Panc1 (cell line): ENCODE measurements around the gene AJUBA. TPM values are rescaled to one million over a fixed set of nuclear protein-coding genes. Genes with fewer than 3 reads are reported as not detected.

ENCODE experiments used
- ATAC-seq: fragments of 200-7000 bp; cut with Tn5 transposase; 2 replicates; pipeline ENCODE4 v1.9.1; 2020; ENCODE audit warnings: mild to moderate bottlenecking, moderate library complexity
- Bru-seq: library from RNA; stranded (reverse); fragments of 400-500 nt; gene quantifications from one replicate; lab custom pipeline; 2021; lab: Mats Ljungman, UMichigan
- BruChase-seq, 2 experiments: library from RNA; stranded (reverse); fragments of 400-500 nt; gene quantifications; one replicate each; lab custom pipeline; 2021; lab: Mats Ljungman, UMichigan
- BruUV-seq: library from RNA; stranded (reverse); fragments of 400-500 nt; replicated peaks from 2 replicates; lab custom pipeline; 2021; lab: Mats Ljungman, UMichigan
- CTCF ChIA-PET: fragments of 300-600 bp; sonication (Branson Sonifier 250); formaldehyde crosslinking; loops from one replicate; lab custom pipeline; 2022; ENCODE audit warnings: antibody characterized with exemption; lab: Charles Lee
- POLR2A ChIA-PET: fragments of 300-600 bp; sonication (Branson Sonifier 250); formaldehyde crosslinking; loops from one replicate; lab custom pipeline; 2022; ENCODE audit warnings: antibody characterized with exemption; lab: Charles Lee
- DNase-seq: peaks from one replicate; pipeline ENCODE4 v3.0.0-alpha.2; 2010; ENCODE audit warnings: low read depth, low spot score
- H3K27ac ChIP-seq: 2 replicates; pipeline ENCODE4 v1.5.1; 2011; ENCODE audit warnings: mild to moderate bottlenecking, low read length, inconsistent platforms
- H3K27me3 ChIP-seq: fragments of 200-500 bp; sonication (Bioruptor generic); 2 replicates; pipeline ENCODE4 v1.6.0; 2014; ENCODE audit warnings: low read length, inconsistent platforms; ENCODE audit not compliant: control insufficient read depth, insufficient read depth
- H3K36me3 ChIP-seq: fragments of 200-500 bp; sonication (Bioruptor generic); 2 replicates; pipeline ENCODE4 v1.5.1; 2014; ENCODE audit warnings: inconsistent platforms, mild to moderate bottlenecking, low read length, moderate library complexity; ENCODE audit not compliant: control insufficient read depth, insufficient read depth
- H3K4me1 ChIP-seq: 2 replicates; pipeline ENCODE4 v1.5.1; 2011; ENCODE audit warnings: inconsistent platforms, mild to moderate bottlenecking, low read length, moderate library complexity; ENCODE audit not compliant: control insufficient read depth, insufficient read depth
- H3K4me3 ChIP-seq, 2 experiments: 2 replicates each; pipeline ENCODE4 v1.5.1; 2011 to 2012; ENCODE audit warnings: low read depth in 2 of 2, low read length in 2 of 2, mild to moderate bottlenecking in 2 of 2, inconsistent platforms in 1 of 2, moderate library complexity in 1 of 2
- H3K9me3 ChIP-seq: fragments of 200-500 bp; sonication (Bioruptor generic); 2 replicates; pipeline ENCODE4 v1.5.1; 2014; ENCODE audit warnings: low read depth, mild to moderate bottlenecking, inconsistent platforms, low read length, moderate library complexity; ENCODE audit not compliant: control insufficient read depth, insufficient read depth
- POLR2AphosphoS5 ChIP-seq: IDR thresholded peaks from 2 replicates; pipeline ENCODE4 v1.6.1; 2012; ENCODE audit warnings: mild to moderate bottlenecking, low read depth, low read length, moderate library complexity
- SIN3A ChIP-seq: IDR thresholded peaks from 2 replicates; pipeline ENCODE4 v1.6.1; 2012; ENCODE audit warnings: low read depth, mild to moderate bottlenecking, low read length, moderate library complexity, borderline replicate concordance; ENCODE audit not compliant: insufficient read depth
- TCF7L2 ChIP-seq: IDR thresholded peaks from 2 replicates; pipeline ENCODE4 v1.6.1; 2011; ENCODE audit warnings: mild to moderate bottlenecking, low read depth, low read length, inconsistent platforms
- in situ Hi-C: cut with HindIII; loops from 2 replicates; pipeline ENCODE4 v1.10.0; 2016; ENCODE audit warnings: low sequenced_read_pairs, low pct_unique_long_range_greater_than_20kb
- intact Hi-C: fragments of 100-400 bp; cut with micrococcal nuclease; formaldehyde crosslinking; loops from one replicate; pipeline ENCODE4 v1.10.0; 2022; ENCODE audit not compliant: unreplicated experiment
- long read RNA-seq: library from polyadenylated mRNA; unstranded; transcript quantifications from one replicate; pipeline ENCODE4 v2.0.0, GENCODE V29; 2021; ENCODE audit not compliant: unreplicated experiment
- polyA plus RNA-seq: library from polyadenylated mRNA; unstranded; fragments of >200 nt; gene quantifications from one replicate; pipeline ENCODE4 v1.2.1, GENCODE V29; 2012; ENCODE audit warnings: missing spikeins; ENCODE audit not compliant: insufficient read length
- total RNA-seq: library from RNA; stranded (reverse); gene quantifications from one replicate; pipeline ENCODE4 v1.2.1, GENCODE V29; 2021; ENCODE audit not compliant: unreplicated experiment
- TF ChIP-seq, protein P1 (sequence below): fragments of 450-650 bp; IDR thresholded peaks from 2 replicates; pipeline ENCODE4 v1.5.1; 2017; ENCODE audit warnings: mild to moderate bottlenecking
- TF ChIP-seq, protein P2 (sequence below), 2 experiments: IDR thresholded peaks; 2 replicates each; pipeline ENCODE4 v1.6.1; 2011 to 2012; ENCODE audit warnings: low read depth in 2 of 2, control low read depth in 1 of 2, low read length in 1 of 2, mild to moderate bottlenecking in 1 of 2, moderate library complexity in 1 of 2; ENCODE audit not compliant: insufficient read depth in 1 of 2

AJUBA gene
- total RNA-seq (50.2 TPM), Bru-seq, nascent RNA (percentile 86 among the genes with signal in this experiment), BruChase-seq, experiment 1, labeled RNA remaining after a 2-hour chase (percentile 99 among the genes with signal in this experiment), BruChase-seq, experiment 2, labeled RNA remaining after a 6-hour chase (percentile 97 among the genes with signal in this experiment)
- 22.9 TPM for polyA plus RNA-seq
- long read RNA-seq, full-length matches to known transcripts, result 68 of 107 reads
- long read RNA-seq, partial matches to known transcripts, result 10 of 107 reads
- long read RNA-seq, other reads (novel, unspliced or antisense), result 29 of 107 reads

- H3K4me1 ChIP-seq, result peaks cover 12% of the 10 kb centered on the region
- ATAC-seq (peak; percentile 72), DNase-seq (no peak)
- in situ Hi-C loops (no loop called here), intact Hi-C loops (no loop called here)
- no peaks in the 10 kb centered on the region for H3K9me3 ChIP-seq
- no peaks in the 10 kb centered on the region for H3K27me3 ChIP-seq
- CTCF ChIA-PET, result interaction anchor here (0.7 to 1.4 kb wide), 5 partner anchors 9 to 77 kb away, joined by 3 to 5 read pairs (median 3); partner anchors contain the start of genes HAUS4 and PRMT5
- no peaks in the 10 kb centered on the region; the same call in 1 of the 2 replicates for H3K36me3 ChIP-seq
- peak within 1 kb of the TSS; percentile 66 to 76 for H3K4me3 ChIP-seq
- no TSS peak for BruUV-seq
- H3K27ac ChIP-seq, result peak within 1 kb of the TSS; percentile 94
- POLR2A ChIA-PET, result no interaction called here
- TF ChIP-seq TCF7L2, result no peak
- peak; percentile 80; the same call in 1 of the 2 replicates for TF ChIP-seq SIN3A
Measured at GRCh38 chr14:22982477-22983245, at the start of gene AJUBA. Gene AJUBA, minus strand, starts transcription at chr14:22982551. Its CDS starts 285 bp downstream, at chr14:22982266.

DNA sequence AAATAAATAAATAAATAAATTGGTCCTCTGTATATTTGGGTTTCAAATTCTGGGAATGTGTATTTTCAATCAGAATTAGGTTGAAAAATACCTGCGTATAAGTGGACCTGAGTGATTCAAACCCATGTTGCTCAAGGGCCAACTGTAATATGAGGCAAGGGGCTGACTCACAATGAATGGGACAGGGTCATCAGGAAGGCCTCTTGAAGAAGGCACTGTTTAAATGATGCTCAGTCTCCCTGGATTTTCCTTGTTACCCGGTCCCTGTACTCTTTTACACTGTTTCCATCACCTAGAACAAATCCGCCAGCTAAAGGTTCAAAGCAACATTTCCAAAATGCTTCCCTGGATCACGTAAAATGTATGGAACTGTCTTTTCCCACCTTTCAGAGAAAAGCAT lies 48.6 kb upstream of the AJUBA start:
- POLR2A ChIA-PET, result interaction anchor here (0.7 kb wide), 1 partner anchor 89 kb away, joined by 4 read pairs; no protein-coding TSS in a partner anchor
- in situ Hi-C loops, result no loop called here
- H3K36me3 ChIP-seq, result peaks cover 8% of the 10 kb centered on the region

More for the DNA sequence above, 48.6 kb upstream of the AJUBA start:
- TF ChIP-seq POLR2AphosphoS5 (no peak), TCF7L2 (no peak), SIN3A (no peak)
- TF ChIP-seq, protein P1, sequence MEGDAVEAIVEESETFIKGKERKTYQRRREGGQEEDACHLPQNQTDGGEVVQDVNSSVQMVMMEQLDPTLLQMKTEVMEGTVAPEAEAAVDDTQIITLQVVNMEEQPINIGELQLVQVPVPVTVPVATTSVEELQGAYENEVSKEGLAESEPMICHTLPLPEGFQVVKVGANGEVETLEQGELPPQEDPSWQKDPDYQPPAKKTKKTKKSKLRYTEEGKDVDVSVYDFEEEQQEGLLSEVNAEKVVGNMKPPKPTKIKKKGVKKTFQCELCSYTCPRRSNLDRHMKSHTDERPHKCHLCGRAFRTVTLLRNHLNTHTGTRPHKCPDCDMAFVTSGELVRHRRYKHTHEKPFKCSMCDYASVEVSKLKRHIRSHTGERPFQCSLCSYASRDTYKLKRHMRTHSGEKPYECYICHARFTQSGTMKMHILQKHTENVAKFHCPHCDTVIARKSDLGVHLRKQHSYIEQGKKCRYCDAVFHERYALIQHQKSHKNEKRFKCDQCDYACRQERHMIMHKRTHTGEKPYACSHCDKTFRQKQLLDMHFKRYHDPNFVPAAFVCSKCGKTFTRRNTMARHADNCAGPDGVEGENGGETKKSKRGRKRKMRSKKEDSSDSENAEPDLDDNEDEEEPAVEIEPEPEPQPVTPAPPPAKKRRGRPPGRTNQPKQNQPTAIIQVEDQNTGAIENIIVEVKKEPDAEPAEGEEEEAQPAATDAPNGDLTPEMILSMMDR, result no peak
- TF ChIP-seq, protein P2, sequence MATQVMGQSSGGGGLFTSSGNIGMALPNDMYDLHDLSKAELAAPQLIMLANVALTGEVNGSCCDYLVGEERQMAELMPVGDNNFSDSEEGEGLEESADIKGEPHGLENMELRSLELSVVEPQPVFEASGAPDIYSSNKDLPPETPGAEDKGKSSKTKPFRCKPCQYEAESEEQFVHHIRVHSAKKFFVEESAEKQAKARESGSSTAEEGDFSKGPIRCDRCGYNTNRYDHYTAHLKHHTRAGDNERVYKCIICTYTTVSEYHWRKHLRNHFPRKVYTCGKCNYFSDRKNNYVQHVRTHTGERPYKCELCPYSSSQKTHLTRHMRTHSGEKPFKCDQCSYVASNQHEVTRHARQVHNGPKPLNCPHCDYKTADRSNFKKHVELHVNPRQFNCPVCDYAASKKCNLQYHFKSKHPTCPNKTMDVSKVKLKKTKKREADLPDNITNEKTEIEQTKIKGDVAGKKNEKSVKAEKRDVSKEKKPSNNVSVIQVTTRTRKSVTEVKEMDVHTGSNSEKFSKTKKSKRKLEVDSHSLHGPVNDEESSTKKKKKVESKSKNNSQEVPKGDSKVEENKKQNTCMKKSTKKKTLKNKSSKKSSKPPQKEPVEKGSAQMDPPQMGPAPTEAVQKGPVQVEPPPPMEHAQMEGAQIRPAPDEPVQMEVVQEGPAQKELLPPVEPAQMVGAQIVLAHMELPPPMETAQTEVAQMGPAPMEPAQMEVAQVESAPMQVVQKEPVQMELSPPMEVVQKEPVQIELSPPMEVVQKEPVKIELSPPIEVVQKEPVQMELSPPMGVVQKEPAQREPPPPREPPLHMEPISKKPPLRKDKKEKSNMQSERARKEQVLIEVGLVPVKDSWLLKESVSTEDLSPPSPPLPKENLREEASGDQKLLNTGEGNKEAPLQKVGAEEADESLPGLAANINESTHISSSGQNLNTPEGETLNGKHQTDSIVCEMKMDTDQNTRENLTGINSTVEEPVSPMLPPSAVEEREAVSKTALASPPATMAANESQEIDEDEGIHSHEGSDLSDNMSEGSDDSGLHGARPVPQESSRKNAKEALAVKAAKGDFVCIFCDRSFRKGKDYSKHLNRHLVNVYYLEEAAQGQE (IDR thresholded peaks at IDR 0.05; ENCODE audit: insufficient read depth in 1 of 2, low read depth in 2 of 2, low read length in 1 of 2), result no peak
- TSS peak; percentile 63 for BruUV-seq
- intact Hi-C loops, result no loop called here
- DNase-seq, result no peak
- H3K27ac ChIP-seq, result no peak overlapping the region
- CTCF ChIA-PET, result no interaction called here
- no peaks in the 10 kb centered on the region for H3K27me3 ChIP-seq
- no peaks in the 10 kb centered on the region for H3K9me3 ChIP-seq
- H3K4me3 ChIP-seq, result no peak overlapping the region
- H3K4me1 ChIP-seq, result no peaks in the 10 kb centered on the region; the same call in 1 of the 2 replicates
- ATAC-seq, result no peak
